Endometrial microvascular endothelial cells (primary cell): Measurements from ENCODE around the gene CENPH. TPM values are rescaled to one million over a fixed set of nuclear protein-coding genes. Genes with fewer than 3 reads are reported as not detected.
"Not testable (repeated sequence)": the region's sequence is repeated elsewhere in the genome, so short reads cannot be mapped to it uniquely, and the experiment has no call there.

Experiments used
- in situ Hi-C: cut with HindIII; loops from 2 replicates; pipeline ENCODE4 v1.10.0; 2017; ENCODE audit warnings: low sequenced_read_pairs, low pct_unique_long_range_greater_than_20kb; ENCODE audit errors: inconsistent ontology term
- total RNA-seq: library from RNA; depleted of rRNA; stranded (reverse); fragments of >200 nt; gene quantifications from one replicate; pipeline ENCODE4 v1.2.3, GENCODE V29; 2015; ENCODE audit errors: inconsistent ontology term

CENPH gene, protein sequence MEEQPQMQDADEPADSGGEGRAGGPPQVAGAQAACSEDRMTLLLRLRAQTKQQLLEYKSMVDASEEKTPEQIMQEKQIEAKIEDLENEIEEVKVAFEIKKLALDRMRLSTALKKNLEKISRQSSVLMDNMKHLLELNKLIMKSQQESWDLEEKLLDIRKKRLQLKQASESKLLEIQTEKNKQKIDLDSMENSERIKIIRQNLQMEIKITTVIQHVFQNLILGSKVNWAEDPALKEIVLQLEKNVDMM
- total RNA-seq = 17.2 TPM

DNA sequence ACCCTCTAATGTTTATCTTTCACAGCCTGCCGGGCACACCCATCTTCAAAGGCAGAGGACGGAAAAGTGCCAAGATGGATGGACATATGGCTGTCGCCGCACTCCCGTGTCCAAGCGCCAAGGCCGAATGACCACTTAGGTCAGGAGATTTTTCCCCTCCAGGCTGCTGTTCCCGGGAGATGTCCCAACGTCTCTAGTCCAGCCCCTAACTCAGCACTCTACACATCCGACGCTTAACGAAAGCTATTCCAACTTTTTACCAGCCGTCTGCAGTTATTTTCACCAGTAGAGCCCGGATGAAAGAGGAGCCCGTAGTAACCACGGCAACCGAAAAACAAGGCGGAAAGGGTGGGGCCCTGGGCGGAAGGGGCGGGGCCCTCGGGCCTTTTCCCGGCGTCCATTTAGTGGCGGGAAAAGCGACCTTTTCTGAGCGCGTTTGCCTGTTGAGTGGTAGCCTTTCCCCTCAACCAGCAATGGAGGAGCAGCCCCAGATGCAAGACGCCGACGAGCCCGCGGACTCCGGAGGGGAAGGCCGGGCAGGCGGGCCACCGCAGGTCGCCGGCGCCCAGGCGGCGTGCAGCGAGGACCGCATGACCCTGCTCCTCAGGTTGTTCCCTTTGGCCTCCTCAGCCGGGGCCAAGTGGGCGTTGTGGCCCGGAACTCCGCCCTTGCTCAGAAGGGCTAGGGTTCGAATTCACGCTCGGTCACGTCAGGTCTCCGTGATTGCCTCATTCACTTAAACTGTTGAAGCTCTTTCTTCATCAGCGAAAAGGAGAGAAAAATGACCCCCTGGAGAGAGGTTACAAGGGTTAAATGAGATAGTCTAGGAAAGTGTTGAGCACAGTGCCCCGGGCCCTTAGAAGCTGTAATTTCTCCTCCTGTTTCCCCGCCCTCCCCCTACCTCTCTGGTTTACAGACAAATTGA is at the start of gene CENPH:
Gene CENPH (plus strand): TSS at position 422 of the 925 bp plus-strand sequence. CDS start 52 bp downstream, at position 474.
- in situ Hi-C loops = no loop called here

DNA sequence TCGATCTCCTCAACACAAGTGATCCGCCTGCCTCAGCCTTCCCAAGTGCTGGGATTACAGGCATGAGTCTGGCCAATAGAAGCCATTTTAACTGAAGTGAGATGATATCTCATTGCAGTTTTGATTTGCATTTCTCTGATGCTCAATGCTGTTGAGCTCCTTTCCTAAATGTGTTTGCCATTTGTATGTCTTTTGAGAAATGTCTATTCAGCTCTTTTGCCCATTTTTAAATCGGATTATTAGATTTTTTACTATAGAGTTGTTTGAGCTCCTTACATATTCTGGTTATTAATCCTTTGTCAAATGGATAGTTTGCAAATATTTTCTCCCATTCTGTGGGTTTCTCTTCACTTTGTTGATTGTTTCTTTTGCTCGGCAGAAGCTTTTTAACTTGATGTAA is 49.1 kb upstream of the CENPH start:
- in situ Hi-C loops = not testable (repeated sequence)

- in situ Hi-C loops = no loop called here
These were observed 48.6 kb upstream of the CENPH start for GRCh38 chr5:69140827-69141226.

GRCh38 chr5:69148576-69148975 is 40.8 kb upstream of the CENPH start:
- in situ Hi-C loops = not testable (repeated sequence)

DNA sequence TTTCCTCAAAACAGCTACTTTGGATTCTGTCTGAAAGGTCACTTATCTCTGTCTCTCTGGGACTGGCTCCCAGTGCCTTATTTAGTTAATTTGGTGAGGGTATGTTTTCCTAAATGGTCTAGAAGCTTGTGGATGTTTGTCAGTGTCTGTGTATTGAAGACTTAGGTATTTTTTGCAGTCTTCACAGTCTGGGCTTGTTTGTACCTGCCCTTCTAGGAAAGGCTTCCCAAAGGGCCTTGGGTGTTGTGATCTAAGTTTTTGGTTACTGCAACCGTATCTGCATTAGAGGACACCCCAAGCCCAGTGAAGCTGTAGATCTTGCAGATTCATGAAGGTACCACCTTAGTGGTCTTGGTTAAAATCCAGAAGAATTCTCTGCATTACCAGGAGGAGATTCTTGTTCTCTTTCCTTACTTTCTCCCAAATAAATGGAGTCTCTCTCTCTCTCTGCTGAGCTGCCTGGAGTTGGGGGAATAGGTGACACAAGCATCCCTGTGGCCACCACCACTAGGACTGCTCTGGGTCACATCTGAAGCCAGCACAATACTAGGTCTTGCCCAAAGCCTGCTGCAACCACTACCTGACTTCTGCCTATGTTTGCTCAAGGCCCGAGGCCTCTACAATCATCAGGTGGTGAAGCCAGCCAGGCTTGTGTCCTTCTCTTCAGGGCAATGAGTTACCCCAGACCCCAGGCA is 40.3 kb upstream of the CENPH start:
- in situ Hi-C loops = no loop called here

GRCh38 chr5:69149676-69150010 is 39.7 kb upstream of the CENPH start:
- in situ Hi-C loops = no loop called here

- in situ Hi-C loops = no loop called here
These were observed 36.7 kb upstream of the CENPH start for GRCh38 chr5:69152731-69153130.

DNA sequence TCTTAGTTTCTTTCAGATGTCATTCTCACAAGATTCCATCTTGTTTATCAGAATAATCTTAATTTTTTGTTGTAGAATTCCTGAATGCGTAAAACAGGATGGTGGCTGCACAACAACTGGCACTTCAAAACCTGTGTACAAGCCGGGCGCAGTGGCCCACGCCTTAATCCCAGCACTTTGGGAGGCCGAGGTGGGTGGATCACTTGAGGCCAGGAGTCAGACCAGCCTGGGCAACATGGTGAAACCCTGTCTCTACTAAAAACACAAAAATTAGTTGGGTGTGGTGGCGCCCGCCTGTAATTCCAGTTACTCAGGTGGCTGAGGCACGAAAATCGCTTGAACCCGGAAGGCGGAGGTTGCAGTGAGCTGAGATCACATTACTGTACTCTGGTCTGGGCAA is 32.9 kb upstream of the CENPH start:
- in situ Hi-C loops = no loop called here

DNA sequence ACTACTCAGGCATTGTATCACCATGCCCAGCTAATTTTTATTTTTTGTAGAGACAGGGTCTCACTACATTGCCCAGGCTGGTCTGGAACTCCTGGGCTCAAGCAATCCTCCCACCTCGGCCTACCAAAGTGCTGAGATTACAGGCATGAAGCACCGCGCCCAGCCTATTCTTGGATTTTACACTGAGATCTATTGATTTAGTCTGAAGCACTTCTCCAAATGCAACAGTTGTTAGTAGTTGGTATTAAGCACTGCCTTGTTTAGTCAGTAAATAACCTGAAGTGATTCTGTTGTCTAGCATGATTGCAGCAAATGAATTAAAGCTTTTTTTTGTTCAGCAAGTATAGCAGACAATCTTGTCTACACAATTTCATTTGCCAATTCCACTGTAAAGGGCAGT is 31.3 kb upstream of the CENPH start:
- in situ Hi-C loops = no loop called here

DNA sequence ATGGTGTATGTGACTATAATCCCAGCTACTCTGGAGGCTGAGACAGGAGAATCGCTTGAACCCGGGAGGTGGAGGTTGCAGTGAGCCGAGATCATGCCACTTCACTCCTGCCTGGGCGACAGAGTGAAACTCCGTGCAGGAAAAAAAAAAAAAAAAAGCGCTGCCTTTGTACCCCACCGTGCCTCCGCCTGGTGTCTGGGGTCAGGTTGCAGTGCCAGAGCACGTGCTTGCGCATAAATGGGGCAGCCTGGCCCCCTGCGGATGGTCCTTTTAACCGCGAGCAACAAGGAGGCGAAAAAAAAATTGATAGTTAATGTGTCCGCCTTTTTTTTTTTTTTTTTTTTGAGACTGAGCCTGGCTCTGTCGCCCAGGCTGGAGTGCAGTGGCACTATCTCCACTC is 28.7 kb upstream of the CENPH start:
- in situ Hi-C loops = no loop called here

DNA sequence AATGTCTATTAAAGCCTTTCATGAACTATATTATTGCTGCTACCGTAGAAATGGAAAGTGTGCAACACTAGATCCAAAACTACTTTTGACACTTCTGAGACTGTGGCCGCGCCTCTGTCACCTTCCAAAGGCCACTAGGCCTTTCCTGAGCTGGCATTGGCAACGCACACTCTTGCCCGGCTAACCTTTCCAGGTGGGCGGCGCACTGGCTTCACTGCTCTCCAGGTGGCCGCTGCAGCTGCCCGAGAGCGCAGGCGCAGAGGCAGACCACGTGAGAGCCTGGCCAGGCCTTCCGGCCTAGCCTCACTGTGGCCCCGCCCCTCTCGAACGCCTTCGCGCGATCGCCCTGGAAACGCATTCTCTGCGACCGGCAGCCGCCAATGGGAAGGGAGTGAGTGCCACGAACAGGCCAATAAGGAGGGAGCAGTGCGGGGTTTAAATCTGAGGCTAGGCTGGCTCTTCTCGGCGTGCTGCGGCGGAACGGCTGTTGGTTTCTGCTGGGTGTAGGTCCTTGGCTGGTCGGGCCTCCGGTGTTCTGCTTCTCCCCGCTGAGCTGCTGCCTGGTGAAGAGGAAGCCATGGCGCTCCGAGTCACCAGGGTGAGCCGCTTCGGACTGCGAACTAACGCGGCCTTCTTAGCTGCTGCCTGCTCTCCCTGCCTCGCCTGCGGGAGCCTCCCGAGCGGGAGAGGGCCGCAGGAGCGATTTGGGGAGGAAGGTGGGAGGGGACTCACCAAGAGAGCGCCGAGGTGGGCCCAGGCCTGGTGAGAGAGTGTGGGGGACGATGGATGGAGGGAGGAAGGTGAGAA is 22.5 kb upstream of the CENPH start, which contains the start of gene CCNB1:
Gene CCNB1 (plus strand): TSS at position 465 of the 807 bp plus-strand sequence. CDS start 113 bp downstream, at position 578.
- in situ Hi-C loops = no loop called here

DNA sequence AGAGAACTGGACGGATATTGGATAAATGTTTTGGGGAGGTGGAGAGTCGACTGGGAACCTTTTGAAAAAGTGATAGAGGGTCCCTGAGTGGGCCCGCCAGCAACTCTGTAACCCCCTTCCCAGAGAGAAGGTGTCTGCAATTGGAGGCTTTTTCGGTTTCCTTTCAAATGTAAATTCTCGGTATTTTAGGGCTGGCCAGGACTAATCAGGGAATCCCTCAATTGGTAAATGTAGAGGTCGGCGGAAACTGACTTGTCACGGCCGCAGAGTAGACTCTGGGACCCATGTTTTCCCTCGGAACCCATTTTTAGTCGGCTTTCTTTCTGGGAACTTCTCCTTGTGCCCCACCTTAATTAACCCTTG is 21.9 kb upstream of the CENPH start:
- in situ Hi-C loops = no loop called here

DNA sequence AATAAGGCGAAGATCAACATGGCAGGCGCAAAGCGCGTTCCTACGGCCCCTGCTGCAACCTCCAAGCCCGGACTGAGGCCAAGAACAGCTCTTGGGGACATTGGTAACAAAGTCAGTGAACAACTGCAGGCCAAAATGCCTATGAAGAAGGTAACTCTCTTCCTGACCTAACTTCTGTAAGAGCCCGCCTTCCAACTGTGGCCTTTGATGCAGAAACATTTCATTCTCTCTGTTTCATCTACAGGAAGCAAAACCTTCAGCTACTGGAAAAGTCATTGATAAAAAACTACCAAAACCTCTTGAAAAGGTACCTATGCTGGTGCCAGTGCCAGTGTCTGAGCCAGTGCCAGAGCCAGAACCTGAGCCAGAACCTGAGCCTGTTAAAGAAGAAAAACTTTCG is 21.5 kb upstream of the CENPH start:
- in situ Hi-C loops = no loop called here

DNA sequence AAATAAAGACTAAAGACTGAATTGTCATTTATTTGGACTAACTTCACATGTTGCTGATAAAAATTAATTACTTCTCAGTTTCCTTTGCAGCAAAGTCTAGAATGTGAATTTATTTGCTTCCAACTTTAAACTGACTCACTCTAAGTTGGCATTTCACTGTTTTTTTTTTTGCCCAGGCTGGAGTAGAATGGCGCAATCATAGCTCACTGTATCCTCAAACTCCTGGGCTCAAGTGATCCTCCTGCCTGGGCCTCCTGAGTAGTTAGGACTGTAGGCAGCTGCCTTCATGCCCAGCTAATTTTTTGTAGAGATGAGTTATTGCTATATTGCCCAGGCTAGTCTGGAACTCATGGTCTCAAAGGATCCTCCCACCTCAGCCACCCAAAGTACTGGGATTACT is 18.9 kb upstream of the CENPH start:
- in situ Hi-C loops = no loop called here

DNA sequence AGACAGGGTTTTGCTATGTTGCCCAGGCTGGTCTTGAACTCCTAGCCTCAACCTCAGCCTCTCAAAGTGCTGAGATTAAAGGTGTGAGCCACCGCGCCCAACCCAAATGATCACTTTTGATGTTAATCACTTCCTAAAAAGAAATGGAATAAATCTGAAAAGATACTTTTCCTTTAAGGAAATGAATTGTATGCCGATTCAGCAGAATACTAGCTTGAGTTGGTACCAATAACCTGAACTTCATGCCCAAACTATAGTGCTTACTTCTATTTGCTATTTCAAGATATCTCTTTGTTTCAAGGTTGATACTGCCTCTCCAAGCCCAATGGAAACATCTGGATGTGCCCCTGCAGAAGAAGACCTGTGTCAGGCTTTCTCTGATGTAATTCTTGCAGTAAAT is 18.4 kb upstream of the CENPH start:
- in situ Hi-C loops = no loop called here

DNA sequence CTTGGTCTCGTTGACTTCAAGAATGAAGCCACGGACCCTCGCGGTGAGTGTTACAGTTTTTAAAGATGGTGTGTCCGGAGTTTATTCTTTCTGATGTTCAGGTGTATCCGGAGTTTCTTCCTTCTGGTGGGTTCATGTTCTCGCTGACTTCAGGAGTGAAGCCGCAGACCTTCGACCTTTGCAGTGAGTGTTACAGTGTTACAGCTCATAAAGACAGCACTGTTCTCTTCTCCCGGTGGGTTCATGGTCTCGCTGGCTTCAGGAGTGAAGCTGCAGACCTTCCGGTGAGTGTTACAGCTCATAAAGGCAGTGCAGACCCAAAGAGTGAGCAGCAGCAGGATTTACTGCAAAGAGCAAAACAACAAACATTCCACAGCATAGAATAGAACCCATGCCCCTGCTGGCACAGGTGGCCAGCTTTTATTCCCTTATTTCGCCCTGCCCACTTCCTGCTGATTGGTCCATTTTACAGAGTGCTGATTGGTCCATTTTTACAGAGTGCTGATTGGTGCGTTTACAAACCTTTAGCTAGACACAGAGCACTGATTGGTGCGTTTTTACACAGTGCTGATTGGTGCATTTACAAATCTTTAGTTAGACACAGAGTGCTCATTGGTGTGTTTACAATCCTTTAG is 7.6 kb upstream of the CENPH start:
- in situ Hi-C loops = not testable (repeated sequence)

- in situ Hi-C loops = no loop called here
These were observed 4.8 kb upstream of the CENPH start for GRCh38 chr5:69184621-69185020.

DNA sequence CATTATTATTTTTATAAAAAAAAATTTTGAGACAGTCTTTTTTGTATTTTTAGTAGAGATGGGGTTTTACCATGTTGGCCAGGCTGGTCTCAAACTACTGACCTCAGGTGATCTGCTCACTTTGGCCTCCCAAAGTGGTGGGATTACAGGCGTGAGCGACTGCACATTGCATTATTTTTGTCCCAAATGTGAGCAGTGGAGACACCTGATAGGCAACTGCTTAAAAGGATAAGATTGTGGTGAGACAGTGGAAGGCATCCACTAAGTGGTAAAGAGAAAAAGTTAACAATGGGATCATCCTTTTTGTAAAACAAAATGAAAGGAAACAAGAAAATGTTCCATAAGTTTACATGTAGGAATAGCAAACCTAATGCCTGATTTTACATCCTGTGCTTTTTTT is 2.0 kb upstream of the CENPH start:
- in situ Hi-C loops = no loop called here

DNA sequence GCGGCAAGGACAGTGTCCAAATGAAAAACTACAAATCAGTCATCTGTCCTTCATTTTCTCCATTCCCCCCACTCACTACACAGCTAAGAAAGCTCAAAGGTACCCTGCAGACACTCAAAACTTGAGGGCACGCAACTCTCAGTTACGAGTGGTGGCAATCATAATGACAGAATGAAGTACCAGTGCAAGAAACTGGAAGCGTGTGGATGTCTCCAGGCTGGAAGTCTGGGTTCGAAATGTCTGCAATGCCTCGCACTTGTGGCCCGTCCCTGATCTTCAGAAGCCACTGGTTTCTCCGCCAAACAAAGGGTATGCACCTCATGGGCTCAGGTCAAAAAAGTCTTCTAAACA is 597 bp upstream of the CENPH start:
- in situ Hi-C loops = no loop called here
